Urothelium cell line (cell line): ENCODE results near the gene MYRF.

Experiments
- DNase-seq: peaks from one replicate; pipeline ENCODE4 v3.0.0; 2011; ENCODE audit warnings: low spot score, mixed read lengths
- FAIRE-seq: peaks from 2 replicates; lab custom pipeline; 2011; peaks lifted over from hg19 to GRCh38; lab: Jason Lieb, UNC

MYRF gene

GRCh38 chr11:61718621-61719302 lies 33.7 kb upstream of the MYRF start:
- peak; percentile 90 for FAIRE-seq
- peak; percentile 90 for DNase-seq

- FAIRE-seq (no peak), DNase-seq (no peak)
Observed at GRCh38 chr11:61719978-61720377, 32.5 kb upstream of the MYRF start.

GRCh38 chr11:61720597-61720996 lies 31.8 kb upstream of the MYRF start:
- DNase-seq (no peak), FAIRE-seq (no peak)

- no peak for DNase-seq
- FAIRE-seq, result no peak
Observed at GRCh38 chr11:61724437-61724836, 28.0 kb upstream of the MYRF start.

- no peak for DNase-seq
- no peak for FAIRE-seq
Observed at GRCh38 chr11:61725781-61726231, 26.6 kb upstream of the MYRF start.

GRCh38 chr11:61726775-61727174 lies 25.7 kb upstream of the MYRF start:
- no peak for FAIRE-seq
- no peak for DNase-seq

- DNase-seq (no peak), FAIRE-seq (no peak)
Observed at GRCh38 chr11:61727401-61727811, 25.0 kb upstream of the MYRF start.

GRCh38 chr11:61728066-61728939 lies 24.1 kb upstream of the MYRF start:
- DNase-seq (no peak), FAIRE-seq (no peak)

- FAIRE-seq (peak; percentile 5), DNase-seq (peak; percentile 86)
Observed at GRCh38 chr11:61728940-61729219, 23.6 kb upstream of the MYRF start.

- DNase-seq (peak; percentile 21), FAIRE-seq (no peak)
Observed at GRCh38 chr11:61730240-61730994, 22.0 kb upstream of the MYRF start.

GRCh38 chr11:61731211-61731951 lies 21.1 kb upstream of the MYRF start:
- FAIRE-seq, result no peak

GRCh38 chr11:61731952-61732675 lies 20.3 kb upstream of the MYRF start:
- DNase-seq, result no peak
- FAIRE-seq, result no peak

More at GRCh38 chr11:61731211-61731951, 21.1 kb upstream of the MYRF start:
- no peak for DNase-seq

GRCh38 chr11:61732705-61733104 lies 19.7 kb upstream of the MYRF start:
- DNase-seq (no peak), FAIRE-seq (no peak)

GRCh38 chr11:61733120-61733978 lies 19.1 kb upstream of the MYRF start:
- FAIRE-seq, result no peak
- DNase-seq, result peak; percentile 91

GRCh38 chr11:61734767-61735166 lies 17.7 kb upstream of the MYRF start:
- FAIRE-seq (peak; percentile 58), DNase-seq (no peak)

GRCh38 chr11:61735391-61735790 lies 17.0 kb upstream of the MYRF start:
- no peak for FAIRE-seq
- no peak for DNase-seq

- FAIRE-seq, result no peak
Observed at GRCh38 chr11:61736310-61736709, 16.1 kb upstream of the MYRF start.

GRCh38 chr11:61737131-61737530 lies 15.3 kb upstream of the MYRF start:
- no peak for FAIRE-seq

More at GRCh38 chr11:61736310-61736709, 16.1 kb upstream of the MYRF start:
- no peak for DNase-seq

More at GRCh38 chr11:61737131-61737530, 15.3 kb upstream of the MYRF start:
- no peak for DNase-seq
